Left ventricle myocardium inferior (tissue), 1 donor: ENCODE measurements around the gene CALM1. TPM values are rescaled to one million over a fixed set of nuclear protein-coding genes. Genes with fewer than 3 reads are reported as not detected.

ENCODE experiments used
- DNase-seq: peaks from one replicate; pipeline ENCODE4 v3.0.0-alpha.2; 2020
- H3K27ac ChIP-seq: fragments of 200-600 bp; replicated peaks from 2 replicates; pipeline ENCODE4 v1.8.0; 2021
- H3K27me3 ChIP-seq: fragments of 200-600 bp; 2 replicates; pipeline ENCODE4 v1.8.0; 2021; ENCODE audit warnings: low read depth
- H3K36me3 ChIP-seq: fragments of 200-600 bp; 2 replicates; pipeline ENCODE4 v1.8.0; 2021
- H3K4me1 ChIP-seq: fragments of 200-600 bp; 2 replicates; pipeline ENCODE4 v1.8.0; 2021
- H3K4me3 ChIP-seq: fragments of 200-600 bp; 2 replicates; pipeline ENCODE4 v1.8.0; 2021; ENCODE audit warnings: mild to moderate bottlenecking, moderate library complexity
- H3K9me3 ChIP-seq: fragments of 200-600 bp; replicated peaks from 2 replicates; pipeline ENCODE4 v1.8.0; 2021
- intact Hi-C: fragments of 100-400 bp; cut with micrococcal nuclease; formaldehyde crosslinking; loops from one replicate; pipeline ENCODE4 v1.11.0; 2022
- total RNA-seq: library from RNA; stranded (reverse); fragmentation: NEBNext Ultra II Directional; extraction: Animal tissue kit (Norgen Biotek cat#: 25700); gene quantifications from one replicate; pipeline ENCODE4 v1.2.1, GENCODE V29; 2021
- TF ChIP-seq, protein P1 (sequence below): fragments of 200-600 bp; IDR thresholded peaks from 2 replicates; pipeline ENCODE4 v1.8.0; 2021; ENCODE audit warnings: antibody characterized with exemption, mild to moderate bottlenecking, borderline replicate concordance
- donor health status: DM: no; HTN: yes; CAD: no; lungs with severe emphysema.

The CALM1 gene
- total RNA-seq, 1 donor from 2014 or later = 503 TPM

DNA sequence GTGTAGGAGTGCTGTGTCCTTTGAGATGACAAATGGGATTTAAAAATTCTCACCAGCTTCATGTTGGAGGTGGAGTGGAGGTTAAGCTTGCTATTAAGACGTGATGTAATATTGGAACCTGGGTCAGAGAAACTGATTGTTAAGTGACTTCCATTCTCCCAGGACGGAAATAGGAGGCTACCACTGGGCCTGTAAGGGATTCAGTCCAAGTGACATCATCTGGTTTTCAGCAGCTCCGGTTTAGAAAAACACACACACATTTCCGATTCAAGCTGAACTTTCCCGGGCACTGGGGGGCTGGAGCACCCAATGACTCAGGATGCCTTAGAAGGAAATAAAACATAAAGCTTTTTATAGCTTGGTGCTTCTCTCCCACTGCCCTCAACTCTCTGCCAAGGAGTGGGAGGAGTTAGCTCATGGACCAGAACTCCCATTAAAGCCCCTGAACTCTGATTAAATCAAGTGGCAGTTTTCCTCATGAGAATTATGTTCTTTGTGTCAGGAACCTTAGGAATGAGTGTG, 12.4 kb downstream of the CALM1 start:
- Histone ChIP-seq H3K27me3 (no peaks in the 10 kb centered on the region), H3K27ac (peak overlapping the region; percentile 84), H3K9me3 (no peaks in the 10 kb centered on the region), H3K36me3 (peaks cover 29% of the 10 kb centered on the region), H3K4me1 (peaks cover 52% of the 10 kb centered on the region), H3K4me3 (no peak overlapping the region)
- intact Hi-C loops = loop anchor here (10.0 kb wide), 2 partner anchors 126 to 286 kb away; no protein-coding TSS in a partner anchor
- peak; percentile 49 for DNase-seq
- TF ChIP-seq, protein P1, sequence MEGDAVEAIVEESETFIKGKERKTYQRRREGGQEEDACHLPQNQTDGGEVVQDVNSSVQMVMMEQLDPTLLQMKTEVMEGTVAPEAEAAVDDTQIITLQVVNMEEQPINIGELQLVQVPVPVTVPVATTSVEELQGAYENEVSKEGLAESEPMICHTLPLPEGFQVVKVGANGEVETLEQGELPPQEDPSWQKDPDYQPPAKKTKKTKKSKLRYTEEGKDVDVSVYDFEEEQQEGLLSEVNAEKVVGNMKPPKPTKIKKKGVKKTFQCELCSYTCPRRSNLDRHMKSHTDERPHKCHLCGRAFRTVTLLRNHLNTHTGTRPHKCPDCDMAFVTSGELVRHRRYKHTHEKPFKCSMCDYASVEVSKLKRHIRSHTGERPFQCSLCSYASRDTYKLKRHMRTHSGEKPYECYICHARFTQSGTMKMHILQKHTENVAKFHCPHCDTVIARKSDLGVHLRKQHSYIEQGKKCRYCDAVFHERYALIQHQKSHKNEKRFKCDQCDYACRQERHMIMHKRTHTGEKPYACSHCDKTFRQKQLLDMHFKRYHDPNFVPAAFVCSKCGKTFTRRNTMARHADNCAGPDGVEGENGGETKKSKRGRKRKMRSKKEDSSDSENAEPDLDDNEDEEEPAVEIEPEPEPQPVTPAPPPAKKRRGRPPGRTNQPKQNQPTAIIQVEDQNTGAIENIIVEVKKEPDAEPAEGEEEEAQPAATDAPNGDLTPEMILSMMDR = no peak

- Histone ChIP-seq H3K4me1 (peaks cover 38% of the 10 kb centered on the region), H3K27ac (no peak overlapping the region), H3K4me3 (no peak overlapping the region), H3K27me3 (no peaks in the 10 kb centered on the region), H3K36me3 (peaks cover 7% of the 10 kb centered on the region), H3K9me3 (no peaks in the 10 kb centered on the region)
- DNase-seq = no peak
- intact Hi-C loops = no loop called here
- TF ChIP-seq, protein P1 = no peak
These were observed 15.2 kb downstream of the CALM1 start for GRCh38 chr14:90412058-90412457.

DNA sequence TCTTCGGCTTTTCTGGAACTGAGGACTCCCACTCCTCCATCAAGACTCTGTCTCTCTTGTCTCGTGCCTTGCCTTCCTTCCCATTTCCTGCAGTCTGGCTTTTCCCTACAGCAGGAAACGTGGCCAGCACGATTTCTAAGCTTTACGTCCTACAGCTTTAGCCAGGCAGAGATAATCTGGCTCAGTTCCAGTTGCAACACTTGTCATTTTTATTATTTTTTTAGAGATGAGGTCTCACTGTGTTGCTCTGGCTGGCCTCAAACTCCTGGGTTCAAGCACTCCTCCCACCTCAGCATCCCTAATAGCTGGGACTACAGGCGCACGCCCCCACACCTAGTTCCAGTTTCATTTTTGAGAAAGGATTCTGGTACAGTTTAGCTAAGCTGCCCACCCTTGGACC, 19.9 kb downstream of the CALM1 start:
- no peaks in the 10 kb centered on the region for H3K9me3 ChIP-seq
- peaks cover 21% of the 10 kb centered on the region for H3K4me1 ChIP-seq
- H3K27me3 ChIP-seq = no peaks in the 10 kb centered on the region
- H3K27ac ChIP-seq = no peak overlapping the region
- no peak for DNase-seq
- intact Hi-C loops = no loop called here
- TF ChIP-seq, protein P1 = no peak
- no peaks in the 10 kb centered on the region for H3K36me3 ChIP-seq
- no peak overlapping the region for H3K4me3 ChIP-seq

DNA sequence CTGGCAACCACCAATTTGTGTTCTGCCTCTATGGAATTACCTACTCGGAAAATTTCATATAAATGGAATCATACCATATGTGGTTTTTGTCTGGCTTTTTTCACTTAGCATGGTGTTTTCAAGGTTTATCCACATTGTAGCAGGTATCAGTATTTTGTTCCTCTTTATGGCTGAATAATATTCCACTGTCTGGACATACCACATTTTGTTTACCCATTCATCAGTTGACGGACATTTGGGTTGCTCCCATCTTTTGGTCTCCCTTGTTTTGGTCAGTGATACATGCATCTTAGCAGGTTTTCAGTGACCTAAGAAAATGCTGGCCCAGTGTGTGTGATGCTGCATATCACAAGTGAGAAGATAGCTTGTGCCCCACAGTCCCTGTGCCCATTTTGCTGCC, 21.2 kb downstream of the CALM1 start:
- Histone ChIP-seq H3K4me1 (peaks cover 21% of the 10 kb centered on the region), H3K27ac (no peak overlapping the region), H3K27me3 (no peaks in the 10 kb centered on the region), H3K4me3 (no peak overlapping the region), H3K36me3 (no peaks in the 10 kb centered on the region), H3K9me3 (no peaks in the 10 kb centered on the region)
- no peak for DNase-seq
- TF ChIP-seq, protein P1 = no peak
- intact Hi-C loops = no loop called here

DNA sequence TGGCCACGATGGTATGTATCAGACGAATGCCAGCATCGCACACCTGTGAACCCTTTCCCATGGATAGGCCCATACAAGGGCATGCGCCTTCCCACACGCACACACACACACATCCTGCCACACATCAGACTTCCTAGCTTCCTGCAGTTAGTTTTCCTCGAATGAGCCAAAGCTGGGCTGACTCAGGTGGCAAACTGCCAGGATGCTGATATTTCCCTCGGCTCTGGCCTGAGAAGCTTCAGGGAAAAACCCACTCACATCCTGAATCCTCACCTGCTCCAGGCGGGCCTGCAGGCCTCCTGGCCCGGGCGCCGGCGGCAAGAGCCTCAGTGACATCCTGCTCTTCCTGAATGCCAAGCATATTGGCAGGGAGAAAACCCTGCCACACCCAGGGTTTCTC, 22.4 kb downstream of the CALM1 start:
- H3K27ac ChIP-seq = peak overlapping the region; percentile 48
- intact Hi-C loops = no loop called here
- no peaks in the 10 kb centered on the region for H3K36me3 ChIP-seq
- TF ChIP-seq, protein P1 = no peak
- peak; percentile 67 for DNase-seq
- H3K4me1 ChIP-seq = peaks cover 21% of the 10 kb centered on the region
- no peaks in the 10 kb centered on the region for H3K9me3 ChIP-seq
- no peak overlapping the region for H3K4me3 ChIP-seq
- no peaks in the 10 kb centered on the region for H3K27me3 ChIP-seq
